Vagina (tissue), 2 donors: ENCODE results near the gene ZSCAN1. TPM values are rescaled to one million over a fixed set of nuclear protein-coding genes. Genes with fewer than 3 reads are reported as not detected.
"Not testable (repeated sequence)": the region's sequence is repeated elsewhere in the genome, so short reads cannot be mapped to it uniquely, and the experiment has no call there.

Source experiments
- DNase-seq, 2 donors: peaks; one replicate each; pipeline ENCODE4 v3.0.0-alpha.2; 2017; ENCODE audit errors: extremely low spot score in 2 of 2
- H3K27ac ChIP-seq: fragments of 200-600 bp; sonication (generic); one replicate; pipeline ENCODE4 v1.5.1; 2019
- H3K27me3 ChIP-seq: fragments of 200-600 bp; sonication (generic); one replicate; pipeline ENCODE4 v1.5.1; 2019
- H3K36me3 ChIP-seq, 2 donors: fragments of 200-600 bp; sonication (generic); one replicate each; pipeline ENCODE4 v1.5.1; 2017 to 2019
- H3K4me1 ChIP-seq: fragments of 200-600 bp; sonication (generic); one replicate; pipeline ENCODE4 v1.5.1; 2019
- H3K4me3 ChIP-seq, 2 donors: fragments of 200-600 bp; sonication (generic); 1 replicate in 1 of 2; 2 replicates in 1 of 2; pipeline ENCODE4 v1.5.1; 2016 to 2019
- H3K9me3 ChIP-seq: fragments of 200-600 bp; sonication (generic); one replicate; pipeline ENCODE4 v1.5.1; 2019
- CTCF ChIP-seq, 3 experiments: fragments of 450-650 bp in 2 of 3; fragments of 200-600 bp in 1 of 3; sonication (generic) in 1 of 3; IDR thresholded peaks; one replicate each; pipeline ENCODE4 v1.5.1; 2017 to 2019; ENCODE audit warnings: antibody characterized with exemption in 3 of 3, mild to moderate bottlenecking in 2 of 3, moderate library complexity in 2 of 3
- POLR2A ChIP-seq, 2 donors: fragments of 450-650 bp; IDR thresholded peaks; one replicate each; pipeline ENCODE4 v1.6.1; 2017; ENCODE audit warnings: antibody characterized with exemption in 2 of 2, mild to moderate bottlenecking in 2 of 2, moderate library complexity in 2 of 2
- POLR2AphosphoS5 ChIP-seq, 2 donors: sonication (generic); formaldehyde crosslinking; IDR thresholded peaks; one replicate each; pipeline ENCODE4 v1.9.0; 2017; ENCODE audit warnings: antibody characterized with exemption in 2 of 2, mild to moderate bottlenecking in 2 of 2, low read depth in 1 of 2; ENCODE audit not compliant: insufficient read depth in 1 of 2
- intact Hi-C: fragments of 100-400 bp; cut with DNase I; formaldehyde crosslinking; loops from one replicate; pipeline ENCODE4 v1.15.1; 2023
- total RNA-seq: library from RNA; depleted of rRNA; stranded (reverse); fragments of >200 nt; gene quantifications from one replicate; pipeline ENCODE4 v1.2.3, GENCODE V29; 2016

The ZSCAN1 gene
- total RNA-seq, 1 donor from 2014 or later = not detected

GRCh38 chr19:58002384-58003173 is 31.2 kb upstream of the ZSCAN1 start, which contains the start of gene ZNF606:
Gene ZNF606, minus strand, starts transcription at chr19:58002820. Its CDS starts 1,501 bp downstream, at chr19:58001319.
- Histone ChIP-seq H3K4me3 (peak within 1 kb of the TSS; percentile 70 to 94), H3K9me3 (peaks cover 19% of the 10 kb centered on the region), H3K36me3 (peaks cover 7 to 73% of the 10 kb centered on the region in 2 donors), H3K4me1 (peaks cover 33% of the 10 kb centered on the region), H3K27ac (peak within 1 kb of the TSS; percentile 81), H3K27me3 (no peaks in the 10 kb centered on the region)
- intact Hi-C loops = no loop called here
- TF ChIP-seq POLR2AphosphoS5 (IDR thresholded peaks at IDR 0.05; ENCODE audit: insufficient read depth in 1 of 2, low read depth in 1 of 2) (peak; percentile 85 to 89), CTCF (IDR thresholded peaks at IDR 0.05) (no peak), POLR2A (IDR thresholded peaks at IDR 0.05) (peak in 1 of 2 donors; percentile 61)
- DNase-seq = no peak

DNA sequence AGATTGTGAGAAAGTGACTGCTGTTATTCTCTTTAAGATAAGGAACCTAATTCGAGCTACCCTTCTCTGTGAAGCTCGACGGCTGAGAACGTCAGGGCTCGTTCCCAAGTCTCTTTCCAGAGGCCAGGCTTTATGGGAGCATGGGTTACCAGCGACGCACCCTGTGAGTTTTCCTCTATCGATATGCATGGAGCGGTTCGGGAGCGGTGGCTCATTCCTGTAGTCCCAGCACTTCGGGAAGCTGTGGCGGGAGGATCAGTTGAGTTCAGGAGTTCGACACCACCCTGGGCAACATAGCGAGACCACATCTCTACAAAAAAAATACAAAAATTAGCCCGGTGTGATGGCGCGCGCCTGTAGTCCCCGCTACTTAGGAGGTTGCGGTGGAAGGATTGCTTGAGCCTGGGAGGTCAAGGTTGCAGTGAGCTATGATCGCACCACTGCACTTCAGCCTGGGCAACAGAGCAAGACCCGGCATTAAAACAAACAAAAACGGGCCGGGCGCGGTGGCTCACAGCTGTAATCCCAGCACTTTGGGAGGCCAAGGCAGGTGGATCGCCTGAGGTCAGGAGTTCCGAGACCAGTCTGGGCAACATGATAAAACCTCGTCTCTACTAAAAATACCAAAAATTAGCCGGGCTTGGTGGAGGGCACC is 30.5 kb upstream of the ZSCAN1 start:
- peaks cover 25% of the 10 kb centered on the region for H3K9me3 ChIP-seq

GRCh38 chr19:58007285-58007684 is 26.5 kb upstream of the ZSCAN1 start:
- Histone ChIP-seq H3K27me3 (no peaks in the 10 kb centered on the region), H3K4me1 (peaks cover 20% of the 10 kb centered on the region), H3K9me3 (peaks cover 27% of the 10 kb centered on the region), H3K4me3 (no peak overlapping the region), H3K27ac (no peak overlapping the region), H3K36me3 (peaks cover 0 to 41% of the 10 kb centered on the region in 2 donors)
- no peak for DNase-seq
- no peak for TF ChIP-seq POLR2A (IDR thresholded peaks at IDR 0.05)
- intact Hi-C loops = no loop called here

More for the DNA sequence above, 30.5 kb upstream of the ZSCAN1 start:
- H3K4me3 ChIP-seq = peak overlapping the region; percentile 70 to 94
- no peak for TF ChIP-seq CTCF (IDR thresholded peaks at IDR 0.05)
- TF ChIP-seq POLR2A (IDR thresholded peaks at IDR 0.05) = no peak
- no peak for TF ChIP-seq POLR2AphosphoS5 (IDR thresholded peaks at IDR 0.05; ENCODE audit: insufficient read depth in 1 of 2, low read depth in 1 of 2)
- intact Hi-C loops = no loop called here
- DNase-seq = no peak
- H3K36me3 ChIP-seq = peaks cover 7 to 67% of the 10 kb centered on the region in 2 donors
- no peaks in the 10 kb centered on the region for H3K27me3 ChIP-seq
- H3K4me1 ChIP-seq = peaks cover 33% of the 10 kb centered on the region
- H3K27ac ChIP-seq = peak overlapping the region; percentile 81

GRCh38 chr19:58008877-58009276 is 24.9 kb upstream of the ZSCAN1 start:
- DNase-seq, intact Hi-C loops, H3K27me3 ChIP-seq, H3K4me3 ChIP-seq: not testable (repeated sequence)
- Histone ChIP-seq H3K9me3 (peaks cover 25% of the 10 kb centered on the region), H3K36me3 (peaks cover 0 to 38% of the 10 kb centered on the region in 2 donors), H3K27ac (peak overlapping the region; percentile 30), H3K4me1 (peaks cover 11% of the 10 kb centered on the region)

DNA sequence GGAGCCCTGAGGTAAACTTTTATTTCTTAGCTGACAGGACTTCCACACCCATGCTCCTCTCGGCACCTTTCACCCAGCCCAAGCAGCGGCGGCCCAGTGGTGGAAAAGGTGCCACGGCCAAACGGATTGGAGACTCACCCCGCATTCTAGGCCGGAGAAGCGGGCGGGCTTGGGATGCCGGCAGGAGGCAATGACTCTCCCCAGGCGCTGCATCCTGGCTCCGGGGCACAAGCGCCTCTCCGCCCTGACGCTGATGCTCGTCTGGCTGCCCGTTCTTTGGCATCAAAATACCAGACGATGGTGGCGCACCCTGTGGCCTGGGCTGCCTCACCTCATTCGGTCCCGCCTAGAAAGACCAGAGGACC is 24.5 kb upstream of the ZSCAN1 start:
- intact Hi-C loops = no loop called here
- peaks cover 0 to 34% of the 10 kb centered on the region in 2 donors for H3K36me3 ChIP-seq
- H3K9me3 ChIP-seq = peaks cover 22% of the 10 kb centered on the region
- TF ChIP-seq POLR2A (IDR thresholded peaks at IDR 0.05) = no peak
- TF ChIP-seq POLR2AphosphoS5 (IDR thresholded peaks at IDR 0.05; ENCODE audit: insufficient read depth in 1 of 2, low read depth in 1 of 2) = no peak
- TF ChIP-seq CTCF (IDR thresholded peaks at IDR 0.05) = no peak
- DNase-seq = no peak
- no peaks in the 10 kb centered on the region for H3K27me3 ChIP-seq
- peaks cover 7% of the 10 kb centered on the region for H3K4me1 ChIP-seq
- H3K27ac ChIP-seq = peak overlapping the region; percentile 30
- H3K4me3 ChIP-seq = peak overlapping the region; percentile 42 to 48
